NCI-H128 (cell line): ENCODE data around the gene DSC1.

Experiments
- DNase-seq: peaks from one replicate; lab custom pipeline; 2025; ENCODE audit not compliant: unreplicated experiment; lab: John Stamatoyannopoulos, UW

DSC1 gene

DNA sequence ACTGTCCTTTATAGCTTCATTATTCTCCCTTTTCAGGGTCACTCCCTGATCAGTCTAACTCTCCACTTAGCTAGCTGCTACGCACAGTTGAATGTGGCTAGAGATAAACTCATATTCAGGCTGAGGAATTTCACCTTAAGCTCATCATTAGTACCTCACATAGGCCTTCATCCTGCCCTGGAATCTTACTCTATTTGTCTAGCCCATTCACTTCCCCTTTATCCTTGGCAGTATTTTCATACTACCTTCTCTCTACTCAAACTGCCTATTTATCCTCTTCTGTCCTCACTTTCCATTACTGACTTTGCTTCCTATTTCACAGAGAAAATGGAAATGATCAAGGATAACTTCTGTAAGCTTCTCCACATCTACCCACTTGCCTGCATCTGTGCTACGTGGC is 49.9 kb downstream of the DSC1 start:
- DNase-seq: no peak

DNA sequence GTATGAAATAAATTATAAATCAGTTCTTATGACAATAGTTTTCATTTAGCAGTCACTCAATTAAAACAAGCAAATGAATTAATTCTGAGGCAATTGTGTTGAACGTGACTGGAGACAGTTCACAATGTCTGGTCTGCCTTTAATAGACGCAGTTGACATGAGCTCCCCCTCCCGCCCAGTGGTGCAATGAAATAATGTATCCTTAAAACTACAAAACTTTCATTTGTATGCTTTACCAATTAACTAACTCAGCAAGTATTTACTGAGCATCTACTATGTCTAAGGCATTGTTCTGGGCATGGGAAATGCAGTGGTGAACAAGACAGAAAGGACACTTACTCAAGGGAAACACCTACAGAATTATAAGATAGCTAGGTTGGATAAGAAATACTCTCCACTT is 56.9 kb downstream of the DSC1 start:
- DNase-seq: no peak

DNA sequence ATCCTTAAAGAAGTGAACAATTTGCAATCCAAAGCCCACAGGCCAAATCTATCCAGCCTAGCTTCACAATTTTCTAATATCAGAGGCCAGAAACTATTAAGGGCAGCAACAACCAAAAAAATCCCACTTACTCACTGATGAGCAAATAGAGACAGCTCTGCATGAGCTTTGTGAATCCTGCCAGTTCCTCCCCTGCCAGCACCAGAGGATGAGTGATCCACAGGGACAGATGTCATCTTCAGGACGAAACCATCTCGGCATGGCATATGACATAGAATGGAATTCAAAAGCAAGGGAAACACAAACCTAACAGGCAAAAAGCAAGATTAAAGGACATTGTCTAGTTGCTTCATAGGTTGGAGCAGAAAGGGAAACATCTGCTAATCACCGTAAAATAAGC is 58.2 kb downstream of the DSC1 start:
- DNase-seq: no peak

DNA sequence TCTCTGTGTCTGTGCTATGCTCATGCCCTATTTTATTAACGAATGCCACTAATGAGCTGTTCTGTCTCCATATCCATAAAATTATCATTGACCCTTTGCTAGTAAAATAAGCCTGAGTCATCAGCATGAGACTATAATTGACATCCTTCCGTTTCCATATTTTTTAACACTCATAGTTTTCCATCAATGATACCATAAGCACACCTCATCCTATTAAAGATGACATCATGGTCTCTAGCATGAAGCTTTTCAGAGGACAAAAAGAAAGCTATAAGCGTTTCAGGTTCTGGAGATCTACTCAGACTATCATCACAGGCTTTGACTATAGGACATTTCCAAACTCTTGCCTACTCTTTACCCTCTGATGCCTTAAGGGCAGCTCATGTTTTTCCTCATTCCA is 59.2 kb downstream of the DSC1 start:
- no peak for DNase-seq

DNA sequence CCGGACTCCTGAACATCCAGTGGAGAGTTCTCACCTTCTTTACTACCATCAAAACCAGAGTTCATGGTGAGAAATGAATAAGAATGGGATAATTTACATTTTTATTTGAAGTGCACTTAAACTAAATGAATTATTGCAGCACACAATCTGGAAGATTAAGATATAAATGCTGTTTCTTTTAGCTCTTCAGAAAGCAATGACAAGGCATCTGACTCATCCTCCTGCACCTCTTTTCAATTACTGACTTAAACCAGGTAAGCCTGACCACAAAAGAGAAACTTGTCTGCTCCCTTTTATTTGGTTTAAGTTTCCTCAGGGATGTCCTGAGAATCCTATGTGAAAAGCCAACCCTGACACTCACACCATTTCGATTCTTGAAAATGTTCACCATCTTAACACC is 59.7 kb downstream of the DSC1 start:
- no peak for DNase-seq

DNA sequence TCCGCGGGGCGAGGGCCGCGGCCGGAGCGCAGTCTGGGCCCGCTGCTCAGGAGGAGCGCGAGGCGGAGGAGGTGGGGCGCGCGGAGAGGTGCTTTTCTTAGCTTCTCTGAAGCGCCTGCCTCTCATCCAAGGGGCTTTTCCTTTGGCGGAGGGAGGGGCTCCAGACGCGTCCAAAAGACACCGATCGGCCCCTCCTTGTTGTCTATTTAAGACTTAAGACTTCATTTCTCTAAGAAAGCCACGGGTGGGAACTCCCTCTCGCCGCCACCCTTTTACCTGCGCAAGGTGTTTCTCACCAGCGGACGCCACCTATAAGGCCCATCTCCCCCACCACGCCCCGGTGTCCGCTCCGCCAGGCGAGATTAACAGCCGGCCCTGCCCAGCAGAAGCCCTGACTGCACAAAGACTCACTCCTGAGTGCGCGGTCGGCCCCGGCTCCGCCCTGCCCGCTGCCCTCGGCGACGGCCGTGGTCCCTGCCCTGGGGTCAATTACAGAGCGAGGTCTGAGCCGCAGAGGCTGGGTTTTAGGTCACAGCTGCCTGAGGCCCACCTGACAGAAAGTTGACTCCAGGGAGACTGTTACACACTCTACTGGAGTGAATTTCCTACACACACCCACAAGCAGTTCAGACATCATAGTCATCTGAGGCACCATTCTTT is 60.5 kb downstream of the DSC1 start, which contains the start of gene DSC2:
DSC2 (minus strand) TSS at position 397 of the 660 bp plus-strand sequence. CDS start 450 bp downstream, outside the sequence.
- DNase-seq: no peak

DNA sequence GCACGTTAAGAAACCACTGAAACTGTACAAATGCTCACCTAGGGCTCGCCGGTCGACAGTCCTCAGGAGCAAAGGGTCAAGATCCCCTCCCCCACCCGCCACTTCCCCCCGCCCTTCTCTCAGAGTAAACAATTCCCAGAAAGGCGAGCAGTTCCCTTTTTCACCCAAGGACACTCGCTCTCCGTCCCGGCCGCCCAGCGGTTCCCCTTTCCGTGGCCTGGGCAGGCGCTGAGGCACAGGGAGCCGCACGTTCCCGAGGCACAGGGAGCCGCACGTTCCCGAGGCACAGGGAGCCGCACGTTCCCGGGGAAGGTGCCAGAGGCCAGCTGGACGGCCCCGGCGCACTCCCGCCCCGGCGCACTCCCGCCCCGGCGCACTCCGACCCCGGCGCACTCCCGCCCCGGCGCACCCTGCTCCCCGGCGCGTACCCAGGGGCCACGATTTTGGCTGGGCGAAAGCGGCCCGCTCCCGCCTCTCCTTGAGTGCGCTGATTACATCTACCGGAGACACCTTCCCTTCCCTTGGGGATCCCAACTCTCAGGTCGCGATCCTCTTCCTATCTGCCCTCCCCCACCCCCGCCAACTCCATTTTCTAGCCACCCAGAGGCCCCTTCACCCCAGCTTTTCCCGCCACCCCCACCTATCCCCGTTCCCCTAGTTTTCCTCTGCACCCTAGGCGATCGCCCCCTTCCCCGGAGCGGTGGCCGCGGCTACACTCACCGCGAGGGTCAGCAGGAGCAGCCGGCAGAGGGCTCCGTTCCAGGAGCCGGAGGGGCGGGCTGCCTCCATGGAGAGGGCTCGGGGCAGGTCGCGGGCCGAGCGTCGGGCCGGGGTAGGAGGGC is 61.3 kb downstream of the DSC1 start:
- DNase-seq: no peak

DNA sequence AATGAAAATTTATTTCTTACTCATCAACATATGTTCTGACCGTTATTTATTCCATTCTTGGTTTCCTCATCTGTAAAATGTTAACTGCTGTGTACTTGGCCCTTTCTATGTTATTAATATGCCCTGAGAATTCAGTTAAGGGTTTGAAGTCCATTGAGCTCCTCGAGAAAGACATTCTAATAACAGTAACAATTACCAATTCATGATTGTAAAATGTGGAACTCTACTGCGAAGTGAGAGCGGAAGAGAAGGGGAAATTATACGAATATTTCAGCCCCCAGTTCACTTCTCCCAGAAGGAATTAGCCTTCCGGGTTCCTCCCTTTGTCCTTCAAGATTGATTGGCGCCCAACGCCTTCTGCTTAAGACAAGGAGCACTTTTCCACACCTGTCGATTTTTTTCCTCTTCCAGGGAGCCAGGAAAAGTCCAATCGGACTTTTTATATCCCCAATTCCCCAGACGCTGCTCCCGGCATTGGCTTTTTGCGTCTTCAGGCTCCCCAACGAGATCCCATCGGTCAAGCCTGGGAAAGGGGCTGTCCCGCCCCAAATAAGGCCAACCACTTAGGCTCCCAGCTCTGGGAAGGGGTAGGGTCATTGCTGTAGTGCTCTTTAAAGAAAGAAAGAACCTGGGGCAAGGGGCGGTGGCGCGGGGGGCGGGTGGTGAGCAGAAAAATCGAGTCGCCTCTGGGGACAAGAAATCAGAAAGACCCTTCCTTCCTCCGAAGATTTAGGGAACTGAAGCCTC is 62.0 kb downstream of the DSC1 start:
- DNase-seq: no peak

DNA sequence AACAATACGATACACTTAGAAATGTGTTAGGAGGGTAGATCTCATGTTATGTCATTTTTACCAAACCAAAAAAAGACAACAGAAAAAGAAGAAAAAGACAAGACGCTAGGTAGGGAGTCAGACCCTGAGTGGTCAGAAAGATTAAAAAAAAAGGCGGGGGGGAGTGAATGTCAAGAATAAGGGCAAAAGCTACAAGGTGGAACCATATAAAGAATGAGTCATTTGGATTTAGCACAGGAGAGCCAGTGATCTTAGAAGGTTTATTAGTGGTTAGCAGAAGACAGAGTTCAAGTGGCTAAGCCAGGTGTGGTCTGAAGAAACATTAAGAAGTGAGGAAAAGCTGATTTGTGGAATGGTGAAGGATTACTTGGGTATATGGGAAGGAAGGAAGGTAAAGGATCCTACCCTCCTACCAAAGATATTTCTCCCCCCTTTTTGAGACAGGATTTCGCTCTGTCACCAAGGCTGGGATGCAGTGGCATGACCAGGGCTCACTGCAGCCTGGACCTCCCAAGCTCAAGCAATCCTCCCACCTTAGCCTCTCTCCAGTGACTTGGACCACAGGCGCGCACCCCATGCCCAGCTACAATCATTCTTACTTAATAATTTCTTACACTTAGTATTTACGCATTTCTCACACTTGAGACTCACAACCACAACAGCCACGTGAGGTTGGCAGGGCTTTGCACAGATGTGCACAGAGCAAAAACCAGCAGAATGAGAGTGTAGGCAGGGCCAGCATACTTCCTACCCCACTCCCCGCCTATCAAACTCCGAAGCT is 63.0 kb downstream of the DSC1 start:
- no peak for DNase-seq

DNA sequence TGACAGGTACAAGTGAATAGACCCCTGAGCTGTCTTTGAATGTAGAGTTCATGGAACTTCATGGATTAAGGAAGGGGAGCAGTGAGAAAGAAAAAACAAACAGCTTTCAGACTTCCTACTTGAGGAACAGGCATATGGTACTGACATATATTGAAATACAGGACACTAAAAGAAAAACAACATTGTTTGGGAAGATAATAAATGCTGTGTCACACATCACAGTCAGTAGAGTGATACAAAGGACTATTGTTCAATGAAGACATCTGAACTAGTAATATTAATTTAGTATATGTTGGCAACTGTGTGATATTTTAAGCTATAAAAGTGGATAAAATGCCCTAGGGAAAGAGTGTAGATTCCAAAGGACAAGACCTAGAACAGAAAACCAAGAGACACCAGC is 63.8 kb downstream of the DSC1 start:
- no peak for DNase-seq

DNA sequence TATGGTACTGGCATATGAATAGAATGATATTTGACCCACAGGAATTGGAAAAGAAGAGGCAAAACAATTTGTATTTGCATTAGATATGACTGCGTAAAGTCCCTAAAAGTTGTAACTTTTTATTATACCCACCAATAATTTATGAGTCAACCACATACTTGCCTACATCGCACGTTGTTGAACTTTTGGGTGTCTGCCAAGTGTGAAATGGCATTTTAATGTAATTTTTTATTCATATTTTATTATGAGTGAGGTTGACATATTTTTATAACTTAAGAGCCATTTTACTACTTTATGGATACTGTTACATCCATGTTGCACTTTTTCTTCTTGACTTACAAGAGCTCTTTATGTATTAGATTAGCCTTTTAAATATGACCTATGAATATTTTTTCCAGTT is 65.0 kb downstream of the DSC1 start:
- no peak for DNase-seq

DNA sequence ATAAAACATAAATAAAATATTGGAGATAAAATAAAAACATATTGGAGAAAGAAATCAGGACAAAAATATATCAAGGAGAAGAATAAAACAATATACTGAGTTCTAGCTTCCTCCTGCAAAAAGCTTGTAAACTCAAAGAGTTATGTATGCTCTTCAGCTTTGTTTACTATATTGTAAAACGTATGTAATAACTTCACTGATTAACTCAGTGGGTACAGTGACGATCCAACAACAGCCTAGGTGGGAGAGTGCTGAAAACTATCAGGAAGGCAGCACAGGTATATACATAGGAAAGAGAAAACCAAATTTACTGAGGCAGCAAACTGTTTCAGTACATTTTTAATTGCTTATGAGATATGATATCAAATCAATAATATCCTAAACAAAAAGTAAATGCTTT is 68.8 kb downstream of the DSC1 start:
- no peak for DNase-seq

DNA sequence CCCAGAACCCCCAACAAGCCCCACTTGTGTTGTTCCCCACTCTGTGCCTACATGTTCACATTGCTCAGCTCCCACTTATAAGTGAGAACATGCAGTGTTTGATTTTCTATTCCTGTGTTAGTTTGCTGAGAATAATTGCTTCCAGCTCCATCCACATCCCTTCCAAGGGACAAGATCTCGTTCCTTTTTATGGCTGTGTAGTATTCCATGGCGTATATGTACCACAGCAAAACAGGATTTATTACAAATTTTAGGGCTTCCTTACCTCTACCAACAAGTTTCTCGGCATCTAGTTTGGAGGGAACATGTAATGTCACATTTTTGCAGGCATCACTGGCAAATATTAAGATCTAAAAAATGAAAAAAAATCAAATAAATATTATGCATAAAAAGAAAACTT is 69.4 kb downstream of the DSC1 start:
- no peak for DNase-seq

DNA sequence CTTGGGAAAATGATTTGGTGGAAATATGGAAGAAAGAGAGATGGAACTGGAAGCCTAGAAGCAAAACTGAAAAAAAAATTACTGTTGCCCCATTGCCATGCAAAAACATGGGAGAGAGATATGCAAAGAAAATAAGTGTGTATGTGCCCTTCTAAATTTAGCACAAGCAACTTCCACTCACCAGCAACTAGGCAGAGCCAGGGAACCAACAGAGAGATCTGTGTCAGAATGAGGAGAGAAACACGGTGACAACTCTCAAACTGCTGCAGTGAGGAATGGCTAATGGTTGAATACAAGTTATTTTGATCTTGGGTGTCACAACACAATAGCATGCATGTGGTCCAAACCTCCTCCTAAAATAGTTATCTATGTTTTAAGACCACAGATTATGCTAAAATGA is 71.3 kb downstream of the DSC1 start:
- DNase-seq: no peak

DNA sequence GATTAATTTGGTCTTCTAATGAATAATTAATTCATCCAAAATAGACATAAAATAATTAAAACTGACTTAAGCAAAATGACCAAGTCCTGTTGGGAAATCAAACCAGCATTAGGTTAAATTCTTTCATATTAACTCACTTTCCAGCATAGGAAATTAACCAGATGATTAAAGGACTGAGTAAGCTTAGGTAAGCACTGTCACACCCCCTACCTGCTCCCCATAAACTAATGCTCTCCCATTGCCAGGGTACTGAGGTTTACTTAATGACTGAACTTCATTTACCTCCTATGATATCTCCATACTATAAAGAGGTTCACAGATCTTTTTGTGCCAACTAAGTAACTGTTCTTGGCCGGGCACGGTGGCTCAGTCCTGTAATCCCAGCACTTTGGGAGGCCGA is 74.1 kb downstream of the DSC1 start:
- no peak for DNase-seq

DNA sequence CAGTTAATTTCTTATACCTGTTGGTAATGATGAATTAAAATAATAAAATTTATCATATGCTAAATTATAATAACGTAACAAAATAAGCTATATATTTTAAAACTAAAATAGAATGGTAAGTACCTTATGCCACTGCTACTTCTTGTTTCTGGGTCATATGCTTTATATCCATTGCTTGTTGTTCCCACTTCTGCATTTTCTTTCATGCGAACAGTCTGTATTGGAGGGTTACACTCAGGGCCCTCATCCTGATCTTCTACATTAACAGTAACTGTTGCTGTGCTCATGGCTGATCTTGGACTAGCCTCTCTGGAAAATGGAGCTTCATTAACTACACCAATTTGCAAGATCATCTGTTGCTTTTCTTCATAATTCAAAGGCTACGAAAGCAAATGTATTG is 82.7 kb downstream of the DSC1 start:
- no peak for DNase-seq
